Neural crest cell (in vitro differentiated cells): Measurements from ENCODE around the gene BRI3BP. TPM values are rescaled to one million over a fixed set of nuclear protein-coding genes. Genes with fewer than 3 reads are reported as not detected.

ENCODE experiments used
- DNase-seq: peaks from one replicate; pipeline ENCODE4 v3.0.0; 2021; ENCODE audit warnings: low read depth, mixed read lengths, low spot score
- H3K27ac Mint-ChIP-seq: one replicate; pipeline ENCODE4 v1.8.0; 2021; ENCODE audit warnings: mild to moderate bottlenecking, mixed read lengths; ENCODE audit not compliant: unreplicated experiment
- H3K27me3 Mint-ChIP-seq: 2 replicates; pipeline ENCODE4 v1.8.0; 2021; ENCODE audit warnings: low read depth, mild to moderate bottlenecking, mixed read lengths
- H3K36me3 Mint-ChIP-seq: 2 replicates; pipeline ENCODE4 v1.8.0; 2021; ENCODE audit warnings: low read depth, mild to moderate bottlenecking, mixed read lengths
- H3K4me1 Mint-ChIP-seq: 2 replicates; pipeline ENCODE4 v1.8.0; 2021; ENCODE audit warnings: mixed read lengths
- H3K4me3 Mint-ChIP-seq: one replicate; pipeline ENCODE4 v1.8.0; 2021; ENCODE audit warnings: mild to moderate bottlenecking, mixed read lengths
- H3K9me3 Mint-ChIP-seq: 2 replicates; pipeline ENCODE4 v1.8.0; 2021; ENCODE audit warnings: mixed read lengths
- CTCF ChIP-seq: fragments of 200-600 bp; sonication (generic); conservative IDR thresholded peaks from 2 replicates; pipeline ENCODE4 v1.5.0; 2021; ENCODE audit warnings: antibody characterized with exemption, mild to moderate bottlenecking
- total RNA-seq: library from RNA; stranded (reverse); gene quantifications from 2 replicates; pipeline ENCODE4 v1.2.1, GENCODE V29; 2021

BRI3BP gene
- total RNA-seq, 1 donor from 2014 or later = 19.0 TPM

DNA sequence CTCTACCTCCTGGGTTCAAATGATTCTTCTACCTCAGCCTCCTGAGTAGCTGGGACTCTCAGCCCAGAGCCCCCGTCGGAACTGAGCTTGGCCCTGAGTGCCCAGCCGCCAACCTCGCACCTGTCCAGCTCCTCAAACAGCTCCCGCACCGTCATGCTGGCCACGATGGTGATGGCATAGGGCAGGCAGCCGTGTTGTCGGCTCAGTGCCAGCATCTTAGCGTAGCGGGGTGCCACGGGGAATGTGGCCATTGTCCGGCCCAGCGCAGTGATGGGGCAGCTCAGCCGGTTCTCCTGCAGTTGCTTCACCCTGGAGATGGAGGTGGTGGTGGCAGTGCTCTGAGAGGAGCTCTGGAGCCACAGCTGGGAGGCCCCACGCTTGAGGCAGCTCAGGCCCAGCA, 36.9 kb upstream of the BRI3BP start:
- Mint-ChIP-seq H3K9me3 (no peaks in the 10 kb centered on the region), H3K36me3 (peaks cover 12% of the 10 kb centered on the region), H3K4me3 (no peak overlapping the region), H3K27ac (no peak overlapping the region), H3K27me3 (no peaks in the 10 kb centered on the region), H3K4me1 (no peaks in the 10 kb centered on the region)
- no peak for DNase-seq
- no peak for TF ChIP-seq CTCF

DNA sequence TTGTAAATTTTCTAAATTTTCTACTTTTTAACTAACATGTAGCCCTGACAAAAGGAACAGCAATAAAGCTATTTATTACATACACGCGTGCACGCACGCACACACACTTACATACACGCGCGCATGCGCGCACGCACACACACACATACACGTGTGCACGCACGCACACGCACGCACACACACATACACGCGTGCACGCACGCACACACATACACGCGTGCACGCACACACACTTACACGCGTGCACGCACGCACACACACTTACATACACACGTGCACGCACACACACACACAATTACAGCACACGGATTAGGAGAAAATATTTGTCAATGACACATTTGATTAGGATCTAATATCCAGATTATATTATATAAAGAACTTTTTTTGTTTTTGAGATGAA, 32.4 kb upstream of the BRI3BP start:
- Mint-ChIP-seq H3K4me1 (no peaks in the 10 kb centered on the region), H3K4me3 (no peak overlapping the region), H3K27ac (no peak overlapping the region), H3K27me3 (no peaks in the 10 kb centered on the region), H3K9me3 (no peaks in the 10 kb centered on the region), H3K36me3 (peaks cover 15% of the 10 kb centered on the region)
- no peak for TF ChIP-seq CTCF
- DNase-seq = no peak

- peak overlapping the region; percentile 68 for H3K27ac Mint-ChIP-seq
- no peaks in the 10 kb centered on the region for H3K27me3 Mint-ChIP-seq
- H3K9me3 Mint-ChIP-seq = no peaks in the 10 kb centered on the region
- DNase-seq = no peak
- H3K4me1 Mint-ChIP-seq = no peaks in the 10 kb centered on the region
- no peak overlapping the region for H3K4me3 Mint-ChIP-seq
- H3K36me3 Mint-ChIP-seq = peaks cover 11% of the 10 kb centered on the region
- no peak for TF ChIP-seq CTCF
Measured at GRCh38 chr12:124963211-124963610, 30.2 kb upstream of the BRI3BP start.

DNA sequence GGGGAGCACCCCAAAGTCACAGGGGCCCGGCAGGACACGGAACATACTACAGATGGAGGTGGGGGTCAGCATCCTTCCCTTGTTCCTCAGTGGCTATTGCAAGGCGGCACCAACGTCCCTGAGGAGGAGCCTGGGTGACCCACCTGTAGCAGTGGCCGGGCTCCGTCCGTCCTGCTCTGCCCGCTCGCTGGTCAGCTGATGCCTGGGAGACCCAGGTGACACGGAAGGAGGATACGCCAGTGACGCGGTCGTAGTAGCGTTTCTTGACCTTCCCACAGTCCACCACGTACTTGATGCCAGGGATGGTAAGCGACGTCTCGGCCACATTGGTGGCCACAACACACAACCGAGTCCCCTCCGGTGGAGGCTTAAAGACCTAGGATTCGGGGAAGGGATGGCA, 29.2 kb upstream of the BRI3BP start:
- no peaks in the 10 kb centered on the region for H3K9me3 Mint-ChIP-seq
- peaks cover 11% of the 10 kb centered on the region for H3K36me3 Mint-ChIP-seq
- H3K27me3 Mint-ChIP-seq = no peaks in the 10 kb centered on the region
- H3K4me3 Mint-ChIP-seq = no peak overlapping the region
- peak overlapping the region; percentile 75 for H3K27ac Mint-ChIP-seq
- DNase-seq = no peak
- TF ChIP-seq CTCF = no peak
- no peaks in the 10 kb centered on the region for H3K4me1 Mint-ChIP-seq

DNA sequence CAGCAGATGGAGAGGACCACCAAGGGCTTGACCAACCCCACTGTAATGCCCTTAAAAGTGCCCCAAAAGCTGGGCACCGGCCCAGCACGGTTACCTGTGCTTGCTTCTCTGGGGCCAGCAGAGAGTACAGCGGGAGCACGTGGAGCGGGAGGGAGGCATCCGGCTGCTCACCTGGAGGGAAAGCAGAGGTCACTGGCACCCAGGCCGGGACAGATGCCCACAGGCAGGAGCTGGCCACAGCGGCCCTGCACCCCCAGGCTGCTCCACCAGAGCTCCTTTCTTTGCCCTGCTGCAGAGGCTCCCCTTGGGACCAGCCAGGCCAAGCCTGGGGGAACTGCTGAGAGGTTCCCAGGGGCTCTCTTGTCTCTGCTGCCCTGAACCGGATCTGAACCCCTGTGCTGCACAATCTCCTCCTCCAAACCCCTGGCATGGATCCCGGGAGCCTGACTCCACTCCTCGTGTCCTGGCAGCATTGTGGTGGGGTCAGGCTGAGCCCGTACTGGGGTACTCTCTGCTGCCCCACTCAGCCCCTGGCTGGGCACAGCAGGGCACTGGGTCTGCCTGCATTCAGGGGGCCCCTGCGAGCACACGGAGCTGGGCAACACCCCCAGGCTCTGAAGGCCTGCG, 28.5 kb upstream of the BRI3BP start:
- Mint-ChIP-seq H3K4me3 (no peak overlapping the region), H3K36me3 (peaks cover 11% of the 10 kb centered on the region), H3K9me3 (no peaks in the 10 kb centered on the region), H3K4me1 (no peaks in the 10 kb centered on the region), H3K27ac (no peak overlapping the region), H3K27me3 (no peaks in the 10 kb centered on the region)
- DNase-seq = no peak
- TF ChIP-seq CTCF = no peak
